Measurements from ENCODE around the gene SETD7.

GRCh38 chr4:139534287-139534950 lies 21.6 kb downstream of the SETD7 start:
- TF ChIP-seq SP1 (IDR thresholded peaks at IDR 0.05; ENCODE audit: low read depth), result no peak
- no peak for TF ChIP-seq EZH2 (IDR thresholded peaks at IDR 0.05)
- TF ChIP-seq CTCF (IDR thresholded peaks at IDR 0.05 in 2 of 3, conservative IDR thresholded peaks at IDR 0.05 in 1 of 3; ENCODE audit: borderline replicate concordance in 1 of 3, insufficient read depth in 1 of 3, low read depth in 2 of 3, low read length in 2 of 3), result no peak
- TF ChIP-seq POLR2A (IDR thresholded peaks at IDR 0.05; ENCODE audit: borderline replicate concordance, extremely low read depth, insufficient read depth, insufficient read length), result no peak
- no peak for TF ChIP-seq ELF1 (IDR thresholded peaks at IDR 0.05; ENCODE audit: borderline replicate concordance, low read depth)
- TF ChIP-seq RAD21 (IDR thresholded peaks at IDR 0.05; ENCODE audit: low read depth), result no peak

All from HCT116 (cell line).